Measurements from ENCODE around the gene ARHGAP25. TPM values are rescaled to one million over a fixed set of nuclear protein-coding genes. Genes with fewer than 3 reads are reported as not detected.

ARHGAP25 gene
- total RNA-seq, 1 experiment from 2014 or later, result 0.27 TPM

DNA sequence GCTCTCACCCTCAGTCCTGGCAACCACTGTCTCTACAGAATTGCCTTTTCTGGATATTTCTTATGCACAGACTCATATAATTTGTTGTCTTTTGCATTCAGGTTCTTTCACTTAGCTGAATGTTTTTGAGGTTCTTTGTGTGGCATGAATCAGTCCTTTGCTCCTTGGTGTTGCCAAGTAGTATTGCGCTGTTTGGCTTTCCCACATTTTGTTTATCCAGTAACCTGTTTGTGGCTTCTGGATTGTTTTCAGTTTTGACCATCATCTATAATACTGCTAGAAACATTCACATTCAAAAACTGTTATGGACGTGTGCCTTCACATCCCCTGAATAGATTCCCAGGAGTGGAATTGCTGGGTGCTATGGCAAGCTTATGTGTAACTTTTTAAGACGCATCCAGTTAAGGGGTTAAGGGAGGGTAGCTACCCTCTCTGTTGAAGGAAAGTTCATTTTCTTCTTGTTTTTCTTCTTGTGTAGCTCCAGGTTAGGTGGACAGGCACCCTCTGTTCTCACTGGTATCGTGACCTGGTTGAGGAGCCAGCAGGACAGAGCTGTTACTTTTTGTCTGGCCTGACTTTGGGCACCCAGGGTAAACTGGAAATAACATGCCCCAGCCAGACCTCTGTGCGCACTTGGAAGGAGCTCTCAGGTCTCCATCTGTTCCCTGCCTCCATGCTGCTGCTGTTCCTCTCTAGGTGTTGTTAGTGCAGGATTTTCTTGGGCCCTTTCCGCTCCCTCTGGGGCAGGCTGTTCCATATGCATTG is 29.6 kb downstream of the ARHGAP25 start (continued):
- TF ChIP-seq, protein P1, sequence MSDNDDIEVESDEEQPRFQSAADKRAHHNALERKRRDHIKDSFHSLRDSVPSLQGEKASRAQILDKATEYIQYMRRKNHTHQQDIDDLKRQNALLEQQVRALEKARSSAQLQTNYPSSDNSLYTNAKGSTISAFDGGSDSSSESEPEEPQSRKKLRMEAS (IDR thresholded peaks at IDR 0.05), result no peak

DNA sequence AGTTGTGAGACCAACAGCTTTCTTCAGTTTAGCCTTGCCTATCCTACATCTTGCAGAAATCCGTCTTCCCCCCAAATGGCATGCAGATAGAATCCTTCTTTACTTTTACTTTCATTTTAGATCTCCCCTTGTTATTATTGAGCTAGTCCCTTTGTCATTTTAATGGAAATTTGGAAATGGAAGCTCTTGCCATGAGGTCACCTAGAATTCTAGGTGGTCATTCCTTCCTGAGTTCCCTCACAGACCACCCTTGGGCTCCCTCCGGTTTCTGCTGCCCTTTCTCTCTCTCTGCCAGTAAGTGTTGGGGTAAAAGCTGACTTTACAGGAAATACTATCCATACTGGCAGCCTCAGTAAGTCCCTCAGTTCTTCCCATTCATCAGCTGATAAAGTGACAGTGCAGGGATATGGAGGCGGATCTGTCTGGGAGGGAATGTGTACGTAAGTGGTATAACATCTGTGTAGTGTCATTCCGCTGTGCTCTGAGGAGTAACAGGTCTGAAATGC is 30.2 kb downstream of the ARHGAP25 start:
- 0 out of 2 replicates have a peak, but pooled peaks cover 3% of the 10 kb centered on the region for H3K27me3 ChIP-seq (ENCODE audit: insufficient read depth, low read length)
- ChIA-PET CTCF (interaction anchor here (4.0 kb wide), 1 partner anchor 13 kb away, joined by 24 read pairs; no protein-coding TSS in a partner anchor), POLR2A (no interaction called here), RAD21 (ENCODE audit: low non-redundant PET in 1 of 2, low total read pairs in 2 of 2, uncharacterized antibody in 2 of 2, unreplicated experiment in 2 of 2) (no interaction called here)
- H3K4me2 ChIP-seq (ENCODE audit: low read length), result no peak overlapping the region
- DNase-seq (ENCODE audit: low read depth, low spot score) (no peak), ATAC-seq (no peak)
- H3K79me2 ChIP-seq (ENCODE audit: insufficient read depth, low read length), result no peaks in the 10 kb centered on the region
- H3K4me1 ChIP-seq (ENCODE audit: control insufficient read depth in 1 of 2, insufficient read depth in 2 of 2, low read length in 2 of 2), result no peaks in the 10 kb centered on the region
- no peaks in the 10 kb centered on the region for H3K9me2 ChIP-seq (ENCODE audit: insufficient read depth)
- H3K9ac ChIP-seq (ENCODE audit: low read length), result no peak overlapping the region
- H3K4me3 ChIP-seq (replicated peaks in 1 of 2; ENCODE audit: low read depth in 1 of 2, low read length in 2 of 2), result no peak overlapping the region
- intact Hi-C loops (cut with micrococcal nuclease), result no loop called here
- H3K9me3 ChIP-seq (ENCODE audit: control insufficient read depth in 1 of 2, insufficient read depth in 1 of 2, low read depth in 1 of 2, low read length in 2 of 2), result no peaks in the 10 kb centered on the region
- BruUV-seq (replicated peaks), result no TSS peak
- H3K36me3 ChIP-seq (ENCODE audit: control insufficient read depth in 1 of 2, insufficient read depth in 2 of 2, low read length in 2 of 2), result no peaks in the 10 kb centered on the region
- H4K20me1 ChIP-seq (ENCODE audit: insufficient read depth), result no peaks in the 10 kb centered on the region
- H2AFZ ChIP-seq (ENCODE audit: low read depth, low read length, poor library complexity, severe bottlenecking), result no peak overlapping the region
- no peak overlapping the region for H3K27ac ChIP-seq (ENCODE audit: low read depth, low read length)
- TF ChIP-seq, protein P2, sequence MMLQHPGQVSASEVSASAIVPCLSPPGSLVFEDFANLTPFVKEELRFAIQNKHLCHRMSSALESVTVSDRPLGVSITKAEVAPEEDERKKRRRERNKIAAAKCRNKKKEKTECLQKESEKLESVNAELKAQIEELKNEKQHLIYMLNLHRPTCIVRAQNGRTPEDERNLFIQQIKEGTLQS (IDR thresholded peaks at IDR 0.05), result no peak
- TF ChIP-seq, protein P3, sequence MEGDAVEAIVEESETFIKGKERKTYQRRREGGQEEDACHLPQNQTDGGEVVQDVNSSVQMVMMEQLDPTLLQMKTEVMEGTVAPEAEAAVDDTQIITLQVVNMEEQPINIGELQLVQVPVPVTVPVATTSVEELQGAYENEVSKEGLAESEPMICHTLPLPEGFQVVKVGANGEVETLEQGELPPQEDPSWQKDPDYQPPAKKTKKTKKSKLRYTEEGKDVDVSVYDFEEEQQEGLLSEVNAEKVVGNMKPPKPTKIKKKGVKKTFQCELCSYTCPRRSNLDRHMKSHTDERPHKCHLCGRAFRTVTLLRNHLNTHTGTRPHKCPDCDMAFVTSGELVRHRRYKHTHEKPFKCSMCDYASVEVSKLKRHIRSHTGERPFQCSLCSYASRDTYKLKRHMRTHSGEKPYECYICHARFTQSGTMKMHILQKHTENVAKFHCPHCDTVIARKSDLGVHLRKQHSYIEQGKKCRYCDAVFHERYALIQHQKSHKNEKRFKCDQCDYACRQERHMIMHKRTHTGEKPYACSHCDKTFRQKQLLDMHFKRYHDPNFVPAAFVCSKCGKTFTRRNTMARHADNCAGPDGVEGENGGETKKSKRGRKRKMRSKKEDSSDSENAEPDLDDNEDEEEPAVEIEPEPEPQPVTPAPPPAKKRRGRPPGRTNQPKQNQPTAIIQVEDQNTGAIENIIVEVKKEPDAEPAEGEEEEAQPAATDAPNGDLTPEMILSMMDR (IDR thresholded peaks at IDR 0.05 in 2 of 3, conservative IDR thresholded peaks at IDR 0.05 in 1 of 3; ENCODE audit: borderline replicate concordance in 1 of 3, insufficient read depth in 1 of 3, low read depth in 2 of 3, low read length in 2 of 3), result no peak
- TF ChIP-seq ZFX (IDR thresholded peaks at IDR 0.05) (no peak), ELF1 (IDR thresholded peaks at IDR 0.05; ENCODE audit: borderline replicate concordance, low read depth) (no peak), FOSL1 (IDR thresholded peaks at IDR 0.05; ENCODE audit: low read depth) (no peak), ZNF274 (IDR thresholded peaks at IDR 0.05; ENCODE audit: low read depth, low read length) (no peak), JUND (IDR thresholded peaks at IDR 0.05) (no peak), EZH2 (IDR thresholded peaks at IDR 0.05) (no peak), POLR2AphosphoS5 (IDR thresholded peaks at IDR 0.05; ENCODE audit: low read depth, low read length) (no peak), SRF (IDR thresholded peaks at IDR 0.05; ENCODE audit: low read depth) (no peak), RAD21 (IDR thresholded peaks at IDR 0.05; ENCODE audit: low read depth) (no peak), CEBPB (IDR thresholded peaks at IDR 0.05; ENCODE audit: low read depth) (no peak), EGR1 (IDR thresholded peaks at IDR 0.05; ENCODE audit: low read depth) (no peak), SIN3A (IDR thresholded peaks at IDR 0.05; ENCODE audit: low read depth) (no peak), CBX3 (IDR thresholded peaks at IDR 0.05; ENCODE audit: low read depth) (no peak), EZH2phosphoT487 (IDR thresholded peaks at IDR 0.05; ENCODE audit: borderline replicate concordance) (no peak)
- TF ChIP-seq, protein P4, sequence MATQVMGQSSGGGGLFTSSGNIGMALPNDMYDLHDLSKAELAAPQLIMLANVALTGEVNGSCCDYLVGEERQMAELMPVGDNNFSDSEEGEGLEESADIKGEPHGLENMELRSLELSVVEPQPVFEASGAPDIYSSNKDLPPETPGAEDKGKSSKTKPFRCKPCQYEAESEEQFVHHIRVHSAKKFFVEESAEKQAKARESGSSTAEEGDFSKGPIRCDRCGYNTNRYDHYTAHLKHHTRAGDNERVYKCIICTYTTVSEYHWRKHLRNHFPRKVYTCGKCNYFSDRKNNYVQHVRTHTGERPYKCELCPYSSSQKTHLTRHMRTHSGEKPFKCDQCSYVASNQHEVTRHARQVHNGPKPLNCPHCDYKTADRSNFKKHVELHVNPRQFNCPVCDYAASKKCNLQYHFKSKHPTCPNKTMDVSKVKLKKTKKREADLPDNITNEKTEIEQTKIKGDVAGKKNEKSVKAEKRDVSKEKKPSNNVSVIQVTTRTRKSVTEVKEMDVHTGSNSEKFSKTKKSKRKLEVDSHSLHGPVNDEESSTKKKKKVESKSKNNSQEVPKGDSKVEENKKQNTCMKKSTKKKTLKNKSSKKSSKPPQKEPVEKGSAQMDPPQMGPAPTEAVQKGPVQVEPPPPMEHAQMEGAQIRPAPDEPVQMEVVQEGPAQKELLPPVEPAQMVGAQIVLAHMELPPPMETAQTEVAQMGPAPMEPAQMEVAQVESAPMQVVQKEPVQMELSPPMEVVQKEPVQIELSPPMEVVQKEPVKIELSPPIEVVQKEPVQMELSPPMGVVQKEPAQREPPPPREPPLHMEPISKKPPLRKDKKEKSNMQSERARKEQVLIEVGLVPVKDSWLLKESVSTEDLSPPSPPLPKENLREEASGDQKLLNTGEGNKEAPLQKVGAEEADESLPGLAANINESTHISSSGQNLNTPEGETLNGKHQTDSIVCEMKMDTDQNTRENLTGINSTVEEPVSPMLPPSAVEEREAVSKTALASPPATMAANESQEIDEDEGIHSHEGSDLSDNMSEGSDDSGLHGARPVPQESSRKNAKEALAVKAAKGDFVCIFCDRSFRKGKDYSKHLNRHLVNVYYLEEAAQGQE (IDR thresholded peaks at IDR 0.05; ENCODE audit: low read depth), result no peak
